ENCODE measurements around the gene NHSL1. TPM values are rescaled to one million over a fixed set of nuclear protein-coding genes. Genes with fewer than 3 reads are reported as not detected.

Gene NHSL1
- total RNA-seq, 1 donor from 2014 or later = 33.5 TPM

GRCh38 chr6:138491017-138491416 is 8.3 kb downstream of the NHSL1 start:
- no peak overlapping the region for H2AFZ ChIP-seq (ENCODE audit: low read depth, low read length)
- peaks cover 30% of the 10 kb centered on the region for H3K4me1 Mint-ChIP-seq (ENCODE audit: low read depth, unreplicated experiment)
- H3K36me3 Mint-ChIP-seq (ENCODE audit: low read depth, unreplicated experiment) = peaks cover 16% of the 10 kb centered on the region
- no peak overlapping the region for H3K27ac ChIP-seq (ENCODE audit: low read depth, low read length)
- H3K79me2 ChIP-seq (ENCODE audit: insufficient read depth, low read length) = peaks cover 28% of the 10 kb centered on the region
- peaks cover 9% of the 10 kb centered on the region for H4K20me1 ChIP-seq (ENCODE audit: insufficient read depth, low read length)
- no peaks in the 10 kb centered on the region for H3K9me3 Mint-ChIP-seq (ENCODE audit: unreplicated experiment)
- H3K27ac Mint-ChIP-seq (ENCODE audit: unreplicated experiment) = no peak overlapping the region
- no peak for FAIRE-seq
- no peak overlapping the region for H3K4me3 Mint-ChIP-seq (ENCODE audit: unreplicated experiment)
- no peak overlapping the region for H3K9ac ChIP-seq (ENCODE audit: low read length)
- no peak overlapping the region for H3K4me2 ChIP-seq (ENCODE audit: low read length)
- H3K4me1 ChIP-seq (ENCODE audit: insufficient read depth, low read length) = peaks cover 9% of the 10 kb centered on the region
- no peaks in the 10 kb centered on the region for H3K9me3 ChIP-seq (ENCODE audit: insufficient read depth, low read depth, low read length)
- no peak for DNase-seq (ENCODE audit: low read depth)
- H3K4me3 ChIP-seq (ENCODE audit: insufficient read depth, low read depth, low read length) = no peak overlapping the region
- no peak for TF ChIP-seq CTCF (IDR thresholded peaks at IDR 0.05; ENCODE audit: insufficient read depth, low read depth, low read length)
- TF ChIP-seq EZH2 (IDR thresholded peaks at IDR 0.05; ENCODE audit: insufficient read depth, low read length) = no peak
- no peaks in the 10 kb centered on the region for H3K36me3 ChIP-seq (ENCODE audit: insufficient read depth, low read length)
- no peaks in the 10 kb centered on the region for H3K27me3 ChIP-seq (ENCODE audit: insufficient read depth, low read length)
- H3K27me3 Mint-ChIP-seq (ENCODE audit: low read depth, unreplicated experiment) = no peaks in the 10 kb centered on the region

- H3K27me3 ChIP-seq (ENCODE audit: insufficient read depth, low read length) = no peaks in the 10 kb centered on the region
- H3K9me3 ChIP-seq (ENCODE audit: insufficient read depth, low read depth, low read length) = no peaks in the 10 kb centered on the region
- no peaks in the 10 kb centered on the region for H3K36me3 ChIP-seq (ENCODE audit: insufficient read depth, low read length)
- no peak overlapping the region for H3K27ac ChIP-seq (ENCODE audit: low read depth, low read length)
- Mint-ChIP-seq H3K27ac (ENCODE audit: unreplicated experiment) (no peak overlapping the region), H3K9me3 (ENCODE audit: unreplicated experiment) (no peaks in the 10 kb centered on the region), H3K27me3 (ENCODE audit: low read depth, unreplicated experiment) (no peaks in the 10 kb centered on the region), H3K36me3 (ENCODE audit: low read depth, unreplicated experiment) (peaks cover 12% of the 10 kb centered on the region), H3K4me3 (ENCODE audit: unreplicated experiment) (no peak overlapping the region), H3K4me1 (ENCODE audit: low read depth, unreplicated experiment) (peaks cover 39% of the 10 kb centered on the region)
- H4K20me1 ChIP-seq (ENCODE audit: insufficient read depth, low read length) = peaks cover 9% of the 10 kb centered on the region
- FAIRE-seq (no peak), DNase-seq (ENCODE audit: low read depth) (no peak)
- H3K4me2 ChIP-seq (ENCODE audit: low read length) = no peak overlapping the region
- H3K9ac ChIP-seq (ENCODE audit: low read length) = no peak overlapping the region
- H3K4me1 ChIP-seq (ENCODE audit: insufficient read depth, low read length) = peaks cover 9% of the 10 kb centered on the region
- no peak overlapping the region for H2AFZ ChIP-seq (ENCODE audit: low read depth, low read length)
- peaks cover 27% of the 10 kb centered on the region for H3K79me2 ChIP-seq (ENCODE audit: insufficient read depth, low read length)
- TF ChIP-seq CTCF (IDR thresholded peaks at IDR 0.05; ENCODE audit: insufficient read depth, low read depth, low read length) = no peak
- no peak for TF ChIP-seq EZH2 (IDR thresholded peaks at IDR 0.05; ENCODE audit: insufficient read depth, low read length)
- no peak overlapping the region for H3K4me3 ChIP-seq (ENCODE audit: insufficient read depth, low read depth, low read length)
Observed at GRCh38 chr6:138489846-138490245, 9.4 kb downstream of the NHSL1 start.

- Histone ChIP-seq H3K36me3 (ENCODE audit: insufficient read depth, low read length) (no peaks in the 10 kb centered on the region), H3K79me2 (ENCODE audit: insufficient read depth, low read length) (peaks cover 47% of the 10 kb centered on the region), H3K4me1 (ENCODE audit: insufficient read depth, low read length) (no peaks in the 10 kb centered on the region), H3K27ac (ENCODE audit: low read depth, low read length) (no peak overlapping the region), H3K9ac (ENCODE audit: low read length) (no peak overlapping the region), H2AFZ (ENCODE audit: low read depth, low read length) (no peak overlapping the region), H4K20me1 (ENCODE audit: insufficient read depth, low read length) (peaks cover 9% of the 10 kb centered on the region), H3K4me3 (ENCODE audit: insufficient read depth, low read depth, low read length) (no peak overlapping the region), H3K9me3 (ENCODE audit: insufficient read depth, low read depth, low read length) (no peaks in the 10 kb centered on the region), H3K4me2 (ENCODE audit: low read length) (no peak overlapping the region), H3K27me3 (ENCODE audit: insufficient read depth, low read length) (no peaks in the 10 kb centered on the region)
- Mint-ChIP-seq H3K4me3 (ENCODE audit: unreplicated experiment) (no peak overlapping the region), H3K27me3 (ENCODE audit: low read depth, unreplicated experiment) (no peaks in the 10 kb centered on the region), H3K27ac (ENCODE audit: unreplicated experiment) (no peak overlapping the region), H3K4me1 (ENCODE audit: low read depth, unreplicated experiment) (peaks cover 34% of the 10 kb centered on the region), H3K36me3 (ENCODE audit: low read depth, unreplicated experiment) (peaks cover 10% of the 10 kb centered on the region), H3K9me3 (ENCODE audit: unreplicated experiment) (no peaks in the 10 kb centered on the region)
- DNase-seq (ENCODE audit: low read depth) = no peak
- TF ChIP-seq CTCF (IDR thresholded peaks at IDR 0.05; ENCODE audit: insufficient read depth, low read depth, low read length) (no peak), EZH2 (IDR thresholded peaks at IDR 0.05; ENCODE audit: insufficient read depth, low read length) (no peak)
- FAIRE-seq = no peak
Observed at GRCh38 chr6:138487102-138487604, 12.1 kb downstream of the NHSL1 start.

Measured in astrocyte (in vitro differentiated cells and primary cell).